Activated CD4-positive, CD25-positive, alpha-beta regulatory T cell treated with anti-CD3 and anti-CD28 coated beads, Interleukin-2, amount 50 U/mL, for 16 hours (primary cell): ENCODE measurements around the gene CADM2.
"Not testable (repeated sequence)": the region's sequence is repeated elsewhere in the genome, so short reads cannot be mapped to it uniquely, and the experiment has no call there.

Experiments used
- DNase-seq: peaks from one replicate; pipeline ENCODE4 v3.0.0-alpha.2; 2020; ENCODE audit warnings: low read depth, low spot score

CADM2 gene

DNA sequence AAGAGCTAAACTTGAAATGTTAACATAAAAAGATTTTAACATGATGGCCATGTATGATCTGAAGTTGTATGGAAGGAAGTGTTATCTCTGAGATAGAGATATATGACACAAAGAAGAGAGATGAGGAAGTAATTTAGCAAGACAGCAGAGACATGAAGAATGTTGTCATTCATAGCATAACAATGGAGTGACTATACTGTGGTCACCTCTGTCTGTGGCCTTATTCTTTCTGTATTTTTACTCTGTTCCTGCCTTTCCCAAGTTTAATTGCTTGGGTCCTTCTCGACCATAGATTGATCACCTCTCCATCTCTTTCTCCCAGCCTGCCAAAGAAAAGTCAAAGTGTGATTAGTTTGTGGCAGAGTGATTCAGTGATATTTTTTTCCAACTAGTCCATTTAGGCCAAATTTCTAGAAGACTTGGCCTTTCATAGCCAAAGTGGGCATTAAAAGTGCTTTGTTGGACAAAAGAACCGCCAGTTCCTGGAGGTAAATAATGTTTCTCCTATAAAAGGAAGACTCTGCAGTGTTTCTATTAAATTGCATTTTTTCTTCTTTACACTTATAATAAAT is 711.9 kb downstream of the CADM2 start:
- no peak for DNase-seq

DNA sequence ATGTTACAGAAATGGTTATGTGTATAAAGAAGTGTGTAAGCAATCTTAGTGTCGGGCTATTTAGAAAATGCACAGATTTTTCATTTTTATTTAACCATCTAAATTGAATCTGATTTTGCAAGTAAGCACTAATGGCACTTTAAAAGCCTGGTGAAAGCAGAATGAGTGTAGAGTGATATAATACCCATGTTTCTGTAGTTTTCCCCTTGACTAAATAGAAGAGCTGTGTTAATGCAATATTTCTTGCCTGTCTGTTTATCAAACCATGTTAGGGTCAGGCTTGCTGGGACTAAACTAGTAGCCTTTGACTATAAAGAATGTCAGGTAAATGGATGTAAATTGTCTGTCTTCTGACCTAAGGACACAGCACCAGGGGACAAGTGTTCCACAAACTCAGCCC is 714.0 kb downstream of the CADM2 start:
- DNase-seq = no peak

DNA sequence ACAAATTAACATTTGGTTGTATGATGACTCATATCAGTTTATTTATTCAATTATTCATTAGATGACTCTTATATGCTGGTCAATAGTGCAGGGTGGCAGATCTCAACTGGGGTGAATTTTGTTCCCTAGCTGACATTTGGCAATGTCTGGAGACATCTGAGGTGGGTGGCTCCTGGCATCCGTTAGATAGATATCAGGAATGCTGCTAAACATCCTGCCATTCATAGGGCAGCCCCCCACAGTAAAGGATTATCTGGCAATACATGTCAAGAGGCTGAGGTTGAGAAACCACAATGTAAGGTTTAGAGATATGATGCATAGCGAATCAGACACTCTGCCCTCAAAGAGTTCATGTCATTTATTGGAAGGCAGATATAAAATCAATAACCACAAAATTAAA is 719.9 kb downstream of the CADM2 start:
- DNase-seq = no peak

DNA sequence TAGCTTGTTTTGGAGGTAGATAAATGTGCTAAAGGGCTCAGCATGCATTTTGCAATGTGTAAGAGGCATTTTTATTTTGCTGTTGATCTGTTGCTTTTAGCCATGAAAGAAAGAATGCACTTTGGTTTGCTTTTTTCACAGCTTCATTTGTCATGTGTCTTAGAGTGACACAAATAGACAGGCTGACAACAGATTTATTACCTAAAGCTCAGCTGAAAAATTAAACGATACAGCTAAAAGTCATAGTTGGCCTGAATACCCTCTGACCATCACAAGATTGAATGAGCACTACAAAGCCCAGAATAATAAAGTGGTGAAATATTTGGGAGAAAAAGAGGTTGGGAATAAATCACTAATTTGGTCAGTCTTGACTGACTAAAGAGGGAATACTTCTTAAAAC is 723.1 kb downstream of the CADM2 start:
- DNase-seq = no peak

DNA sequence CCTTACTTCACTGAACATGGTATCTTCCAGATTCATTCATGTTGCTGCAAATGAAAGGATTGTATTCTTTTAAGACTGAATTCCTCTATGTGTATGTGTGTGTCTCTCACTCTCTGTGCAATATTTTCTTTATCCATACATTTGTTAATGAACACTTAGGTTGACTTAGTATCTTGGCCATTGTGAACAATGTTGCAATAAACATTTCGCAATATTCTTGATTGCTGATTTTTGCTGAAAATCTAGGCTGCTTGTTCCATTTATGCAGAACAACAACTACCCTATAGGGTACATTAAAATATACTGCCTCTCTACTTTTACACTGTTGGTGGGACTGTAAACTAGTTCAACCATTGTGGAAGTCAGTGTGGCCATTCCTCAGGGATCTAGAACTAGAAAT is 732.4 kb downstream of the CADM2 start:
- no peak for DNase-seq

DNA sequence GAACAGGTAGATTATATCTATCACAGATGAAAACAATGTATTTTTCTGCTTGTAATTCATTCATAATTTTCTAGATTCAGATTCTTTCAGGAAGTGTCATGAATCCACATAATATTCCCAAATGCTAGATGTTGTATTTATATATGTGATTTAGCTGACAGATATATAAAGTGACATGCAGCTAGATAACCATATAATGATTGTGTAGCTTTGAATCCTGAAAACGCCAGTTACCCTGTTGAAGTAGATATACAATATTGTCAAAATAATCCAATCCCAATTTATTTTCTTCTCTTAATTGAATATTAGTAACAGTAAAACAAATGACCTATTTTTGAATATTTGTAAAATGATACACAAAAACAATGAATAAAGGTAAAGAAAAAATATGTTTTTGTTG is 738.4 kb downstream of the CADM2 start:
- DNase-seq = no peak

DNA sequence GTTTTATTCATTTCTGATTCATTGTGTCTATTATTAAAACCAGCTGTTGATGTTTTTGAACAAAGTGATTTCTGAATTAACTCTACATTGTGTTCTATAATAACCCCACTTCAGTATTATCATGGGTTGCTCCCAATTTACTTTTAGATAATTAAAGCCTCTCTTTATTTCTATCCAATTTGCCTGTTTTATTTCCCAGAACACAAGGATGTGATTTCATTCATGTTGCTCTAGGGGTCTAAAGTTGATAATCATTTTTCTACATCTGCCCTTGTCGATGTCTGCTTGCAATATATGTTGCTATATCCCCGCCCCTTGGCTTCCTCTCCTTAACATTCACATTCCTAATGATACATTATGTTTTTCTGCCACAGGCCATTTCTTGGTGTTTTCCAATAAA is 747.3 kb downstream of the CADM2 start:
- DNase-seq = no peak

DNA sequence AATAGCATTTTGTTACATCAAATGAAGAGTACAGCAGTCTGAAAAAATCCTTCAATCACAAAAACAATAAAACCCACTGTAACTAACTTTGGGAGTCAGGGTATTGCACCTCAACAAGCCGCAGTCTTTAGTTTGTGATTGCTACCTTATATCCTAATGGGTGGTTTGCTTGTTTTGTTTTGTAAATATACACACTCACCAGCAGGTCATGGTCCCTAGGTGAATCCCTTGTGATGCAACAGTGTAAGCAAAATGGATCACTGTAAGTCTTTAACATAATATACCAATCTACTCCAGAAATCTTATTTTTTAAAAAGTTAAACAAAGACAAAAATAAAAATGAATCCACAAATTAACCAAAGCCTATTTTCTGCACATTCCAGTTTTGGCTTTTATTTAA is 749.5 kb downstream of the CADM2 start:
- not testable (repeated sequence) for DNase-seq

DNA sequence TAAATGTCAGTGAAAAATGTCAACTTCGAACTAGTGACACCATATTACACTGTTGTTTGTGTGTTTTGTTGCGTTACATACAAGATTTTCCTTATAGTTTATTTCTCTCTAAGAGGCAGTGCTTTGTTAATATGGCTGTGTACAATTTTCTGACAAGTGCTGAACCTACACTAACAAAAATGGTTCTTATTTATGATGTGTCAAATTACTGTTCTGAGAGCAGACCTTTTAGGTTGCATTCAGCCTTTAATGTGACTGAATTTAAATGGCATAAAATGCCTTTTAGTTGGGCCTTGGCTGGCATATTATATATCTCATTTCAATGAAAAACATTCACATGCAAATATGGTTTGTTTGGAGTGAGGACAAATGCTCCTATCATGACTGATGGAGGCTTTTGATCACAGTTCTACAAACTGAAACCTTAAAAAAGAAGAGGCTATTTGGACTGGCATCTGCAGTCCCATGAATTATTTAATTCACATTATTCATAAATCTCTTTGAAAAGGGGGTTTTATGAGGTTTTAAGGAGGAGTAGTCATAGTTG is 750.6 kb downstream of the CADM2 start:
- DNase-seq = no peak

DNA sequence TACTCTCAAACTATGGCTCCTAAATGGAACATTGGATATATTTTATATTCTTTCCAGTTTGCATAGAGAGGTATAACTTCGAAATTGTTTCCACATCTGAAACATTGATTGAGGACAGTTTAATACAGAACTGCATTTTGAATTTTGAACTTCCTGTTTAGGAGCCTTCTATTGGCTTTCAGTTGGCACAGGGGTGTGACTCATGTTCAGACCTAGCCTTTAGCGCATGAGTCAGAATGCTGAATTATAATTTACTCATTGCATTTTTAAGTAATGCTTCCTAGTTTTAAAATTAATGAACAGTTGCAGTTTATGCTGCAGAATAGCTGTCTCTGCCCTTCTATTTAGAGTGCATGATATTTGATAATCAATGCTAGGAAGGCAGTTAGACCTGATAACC is 751.7 kb downstream of the CADM2 start:
- no peak for DNase-seq

DNA sequence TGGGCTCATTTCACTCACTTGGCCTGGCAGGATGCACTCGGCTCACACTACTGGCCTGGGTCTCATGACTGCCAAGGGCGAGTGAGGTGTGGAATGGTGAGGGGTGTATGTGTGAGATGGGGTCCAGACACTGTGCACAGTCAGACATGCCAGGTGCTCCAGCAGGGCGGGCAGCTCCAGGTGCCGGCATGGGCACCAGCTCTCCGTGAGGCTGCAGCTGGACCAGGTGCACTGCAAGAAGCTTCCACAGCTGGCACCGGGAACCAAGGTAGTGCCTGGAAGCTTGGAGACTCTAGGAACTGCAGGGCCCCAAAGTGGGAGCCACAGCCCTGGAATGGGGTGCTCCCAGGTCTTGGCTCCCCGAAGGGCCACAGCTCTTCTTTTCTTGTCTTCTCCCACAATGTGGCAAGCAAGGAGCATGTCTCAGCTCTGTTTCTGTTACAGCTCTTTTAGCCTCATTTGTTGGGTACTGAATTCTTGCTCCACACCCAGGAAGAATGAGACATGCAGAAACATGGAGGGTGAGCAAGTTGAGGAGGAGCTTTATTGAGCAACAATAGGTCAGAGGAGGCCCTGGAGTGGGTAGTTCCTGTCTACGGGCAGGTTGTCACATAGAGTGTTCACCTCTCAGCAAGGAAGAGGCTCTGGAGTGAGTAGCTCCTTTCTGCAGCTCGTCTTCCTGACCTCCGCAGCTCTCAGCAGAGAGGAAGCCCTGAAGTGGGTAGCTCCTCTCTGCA is 762.8 kb downstream of the CADM2 start:
- no peak for DNase-seq

DNA sequence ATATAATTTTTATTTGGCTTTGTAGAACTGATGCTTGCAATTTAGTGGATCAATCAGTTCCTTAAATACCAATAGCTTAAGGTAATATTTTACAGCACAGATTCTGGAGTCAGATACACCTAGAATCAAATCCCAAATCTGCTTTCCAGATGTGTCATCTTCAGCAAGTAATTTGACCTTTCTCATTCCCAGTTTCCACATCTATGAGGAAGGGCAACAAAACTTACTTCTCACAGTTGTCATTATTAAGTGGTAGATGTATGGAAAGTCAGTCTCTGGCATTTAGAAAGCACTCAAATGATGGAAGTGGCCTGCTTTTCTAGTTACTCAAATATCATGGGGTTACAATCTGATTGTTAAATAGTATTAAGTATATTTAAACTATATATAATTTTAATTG is 767.0 kb downstream of the CADM2 start:
- DNase-seq = no peak

DNA sequence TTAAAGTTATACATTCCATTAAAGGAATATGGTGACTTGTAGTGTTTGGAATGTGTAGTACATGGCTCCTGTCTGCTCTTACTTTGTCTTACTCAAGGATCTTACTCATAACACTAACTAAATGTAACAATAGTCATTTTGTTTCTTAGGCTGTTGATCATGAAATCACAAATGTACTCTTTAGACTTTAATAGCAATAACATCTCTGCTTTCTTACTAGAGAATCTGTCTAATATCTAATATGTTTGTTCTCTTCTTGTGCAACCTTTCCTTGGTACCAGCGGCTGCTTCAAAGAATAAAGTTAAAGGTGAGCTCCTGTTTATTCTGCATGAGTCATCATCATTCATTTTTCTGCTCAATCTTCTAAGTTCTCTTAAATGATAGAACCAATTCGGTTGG is 767.5 kb downstream of the CADM2 start:
- DNase-seq = no peak

DNA sequence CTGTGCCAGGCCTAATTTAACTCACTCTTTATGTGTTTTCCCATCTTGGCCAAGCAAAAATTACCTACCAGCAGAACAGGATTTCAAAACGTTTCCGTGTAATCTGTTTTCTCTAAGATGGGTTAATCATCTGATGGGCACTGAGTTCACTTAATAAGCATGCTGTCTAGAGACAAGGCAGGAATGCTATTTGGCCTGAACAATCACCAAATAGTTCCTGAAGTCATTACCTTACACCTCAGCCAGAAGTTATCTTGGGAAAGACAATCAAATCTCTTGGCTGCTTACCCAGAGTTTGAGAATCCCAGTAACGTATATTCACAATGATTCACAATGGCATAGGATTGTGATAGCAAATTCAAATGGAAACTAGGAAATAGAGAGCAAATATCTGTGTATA is 779.1 kb downstream of the CADM2 start:
- no peak for DNase-seq

DNA sequence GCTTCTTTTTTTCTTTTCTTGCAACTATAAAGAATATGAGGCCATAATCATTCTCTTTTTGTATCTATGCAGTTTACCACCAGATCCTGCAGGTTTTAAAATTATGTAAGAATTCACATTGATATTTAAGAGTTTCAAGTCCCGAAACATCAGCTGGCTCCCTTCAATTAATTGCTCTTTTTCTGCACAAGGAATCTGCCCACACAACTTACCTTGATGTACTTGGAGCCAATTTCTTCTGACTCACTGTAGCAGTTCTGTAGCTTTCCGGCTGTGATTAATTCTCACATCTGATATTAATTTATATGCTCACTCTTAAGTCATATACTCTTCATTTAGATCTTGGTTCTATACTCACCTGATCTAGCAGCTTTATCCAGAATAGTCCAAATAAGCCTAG is 781.8 kb downstream of the CADM2 start:
- no peak for DNase-seq

DNA sequence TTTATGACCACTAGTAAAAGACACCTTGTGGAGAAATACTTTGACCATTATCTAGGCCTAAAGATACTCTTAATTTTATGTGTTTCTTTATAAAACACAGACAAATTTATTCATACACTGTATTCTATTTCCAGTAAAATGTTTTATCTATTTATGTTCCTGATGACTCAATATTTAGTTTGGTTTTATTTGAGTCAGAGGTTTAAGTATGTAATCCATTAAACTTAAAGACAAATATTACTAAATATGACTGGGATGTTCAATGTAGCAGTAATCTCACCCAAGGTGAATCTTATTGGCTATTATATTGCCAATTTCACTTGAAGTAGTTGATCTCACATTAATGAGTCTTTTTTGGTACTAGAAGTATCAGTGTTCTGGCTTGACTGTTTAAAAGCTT is 799.7 kb downstream of the CADM2 start:
- no peak for DNase-seq

DNA sequence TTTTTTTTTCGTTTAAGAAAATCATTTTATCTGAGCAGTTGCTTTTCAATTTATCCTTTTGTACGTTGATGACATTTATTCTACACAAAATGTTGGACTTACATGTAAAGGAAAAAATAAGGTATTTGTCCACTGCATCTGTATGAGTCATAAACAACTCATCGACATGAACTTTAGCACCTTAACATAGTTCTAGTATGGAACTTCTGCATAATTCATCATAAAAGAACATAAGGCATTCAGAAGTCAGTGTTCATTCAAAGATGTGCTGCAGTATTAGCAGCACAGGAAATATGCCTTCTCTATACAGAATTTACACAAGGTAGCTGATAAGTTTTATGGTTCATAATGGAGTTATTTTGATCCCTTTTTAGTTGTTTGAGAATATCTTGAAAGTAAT is 801.6 kb downstream of the CADM2 start:
- no peak for DNase-seq

DNA sequence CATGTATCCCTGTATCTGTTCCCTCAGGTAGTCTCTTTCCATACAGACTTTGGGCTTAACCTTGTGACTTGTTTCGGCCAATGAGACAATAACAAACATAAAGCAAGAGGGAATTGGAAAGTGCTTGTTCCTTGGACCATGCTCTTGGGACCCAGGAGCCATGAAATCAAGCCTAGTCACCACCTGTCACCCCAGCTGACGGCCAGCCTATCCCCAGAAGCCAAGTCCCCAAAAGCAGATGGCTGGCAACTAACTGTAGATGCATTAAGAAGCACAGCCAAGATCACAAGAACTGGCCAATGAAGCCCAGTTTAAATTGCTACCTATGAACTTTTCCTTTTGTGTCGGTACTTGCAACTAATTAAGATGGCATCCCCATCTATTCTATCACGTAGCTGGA is 822.0 kb downstream of the CADM2 start:
- no peak for DNase-seq

DNA sequence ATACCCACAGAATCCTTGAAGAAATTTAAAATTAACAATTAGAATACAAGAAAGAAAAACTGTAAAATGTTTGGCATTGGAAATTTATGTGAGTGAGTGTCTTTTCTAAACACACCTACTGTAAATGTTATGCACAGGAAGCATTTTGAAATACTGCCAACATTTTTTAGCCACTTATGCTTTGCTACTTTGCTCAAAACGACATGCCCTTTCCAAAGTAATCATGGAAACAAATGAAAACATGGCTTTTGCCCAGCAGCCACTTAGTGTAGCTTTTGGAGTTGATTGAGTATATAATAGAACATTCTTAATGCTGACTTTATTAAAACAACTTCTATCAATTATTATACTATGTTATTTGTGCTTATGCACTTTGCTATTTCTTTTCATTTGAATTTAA is 823.0 kb downstream of the CADM2 start:
- no peak for DNase-seq

DNA sequence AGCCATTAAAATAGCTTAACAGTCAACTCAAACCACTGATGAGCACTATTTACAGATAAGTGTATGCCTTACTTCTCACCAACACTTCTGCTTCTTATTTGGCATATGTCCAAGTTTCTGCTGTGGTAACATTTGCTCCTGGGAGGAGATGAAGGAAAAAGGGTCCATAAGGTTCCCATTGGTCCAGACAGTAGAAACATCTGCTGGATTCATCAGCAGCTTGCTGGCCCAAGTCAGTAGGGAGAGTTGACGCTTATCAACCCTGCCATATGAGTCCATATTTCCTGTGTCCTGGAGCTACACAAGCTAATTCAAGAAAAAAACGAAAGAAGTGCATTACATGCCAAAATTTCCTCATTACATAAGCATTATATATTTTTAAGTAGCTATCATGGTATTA is 824.5 kb downstream of the CADM2 start:
- DNase-seq = no peak

DNA sequence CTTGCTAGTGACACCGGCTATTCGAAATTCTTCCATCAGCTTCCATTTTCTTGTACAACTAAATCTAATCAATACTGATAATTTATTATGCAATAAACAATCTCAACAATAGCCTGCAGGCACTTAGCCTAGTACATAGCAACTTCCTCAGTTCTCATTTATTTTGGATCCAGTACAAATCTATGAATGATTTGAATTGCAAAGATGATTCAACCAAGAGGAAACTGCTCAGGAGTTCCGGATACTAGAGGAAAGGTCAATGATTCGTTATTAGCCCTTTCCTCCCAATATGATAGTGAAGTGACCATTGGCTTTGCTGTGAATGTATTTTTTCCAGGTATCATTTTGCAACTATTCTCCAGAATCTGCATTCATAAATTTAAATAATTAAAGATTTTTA is 827.0 kb downstream of the CADM2 start:
- no peak for DNase-seq

DNA sequence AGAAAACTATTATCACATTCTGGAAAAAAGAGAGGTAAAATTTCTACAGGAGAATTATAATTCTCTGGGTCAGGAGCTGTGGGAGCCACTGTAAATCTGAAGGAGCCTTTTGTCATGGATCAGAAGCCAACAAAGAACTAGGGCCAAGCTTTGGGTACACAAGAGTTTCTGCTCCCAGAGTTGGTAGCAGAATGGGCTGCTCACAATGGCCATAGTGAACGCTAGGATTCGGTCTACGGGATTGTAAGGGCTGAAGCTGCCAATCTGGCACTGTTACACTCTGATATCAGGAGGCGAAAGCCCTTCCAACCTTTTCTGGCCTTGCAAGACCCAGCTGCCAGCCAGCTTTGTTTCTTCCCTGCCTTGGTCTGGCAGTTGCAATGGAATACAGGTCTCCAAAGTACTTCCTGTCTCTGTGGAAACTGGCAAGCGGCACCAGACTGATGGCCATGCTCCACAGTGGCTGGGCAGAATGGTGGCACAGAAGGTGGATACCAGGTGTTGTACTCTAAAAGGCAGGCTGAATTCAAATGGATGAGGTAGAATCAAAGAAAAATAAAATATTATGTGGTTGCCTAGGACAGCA is 831.7 kb downstream of the CADM2 start:
- DNase-seq = no peak

DNA sequence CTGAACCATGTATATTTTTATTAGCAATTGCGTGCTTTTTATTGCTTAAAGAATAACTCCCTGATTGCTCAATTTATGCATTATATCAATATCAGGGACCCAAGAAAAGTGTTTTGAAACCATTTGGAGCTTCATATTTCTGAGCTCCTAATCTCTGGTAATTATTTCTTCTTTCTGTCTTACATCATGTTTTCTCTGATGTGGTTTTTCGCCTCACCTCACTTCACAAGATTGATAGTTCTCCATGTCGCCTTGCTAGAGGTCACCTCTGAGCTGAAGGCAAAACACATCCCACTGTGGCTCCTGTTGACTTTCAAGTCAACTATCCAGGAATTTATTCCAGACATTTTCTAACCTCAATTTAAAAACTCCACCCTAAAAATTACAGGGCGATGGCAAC is 837.4 kb downstream of the CADM2 start:
- no peak for DNase-seq
